Duodenal mucosa (tissue), 2 donors: Measurements from ENCODE around the gene BCAS1.
"Not testable (repeated sequence)": the region's sequence is repeated elsewhere in the genome, so short reads cannot be mapped to it uniquely, and the experiment has no call there.

Experiments used
- H3K27ac ChIP-seq: one replicate; pipeline ENCODE4 v1.7.0; 2013; ENCODE audit warnings: low read depth, low read length
- H3K27me3 ChIP-seq, 2 donors: one replicate each; pipeline ENCODE4 v1.7.0; 2013; ENCODE audit warnings: low read length in 2 of 2, control low read depth in 1 of 2; ENCODE audit not compliant: insufficient read depth in 2 of 2, control insufficient read depth in 1 of 2
- H3K36me3 ChIP-seq, 2 donors: one replicate each; pipeline ENCODE4 v1.7.0; 2013; ENCODE audit warnings: low read length in 2 of 2, control low read depth in 1 of 2; ENCODE audit not compliant: insufficient read depth in 2 of 2, control insufficient read depth in 1 of 2
- H3K4me1 ChIP-seq, 2 donors: one replicate each; pipeline ENCODE4 v1.7.0; 2013; ENCODE audit warnings: low read length in 2 of 2, control low read depth in 1 of 2; ENCODE audit not compliant: insufficient read depth in 2 of 2, control insufficient read depth in 1 of 2
- H3K4me3 ChIP-seq, 2 donors: one replicate each; pipeline ENCODE4 v1.7.0; 2013; ENCODE audit warnings: low read length in 2 of 2, low read depth in 1 of 2
- H3K9ac ChIP-seq, 2 donors: one replicate each; pipeline ENCODE4 v1.7.0; 2013; ENCODE audit warnings: low read length in 2 of 2, low read depth in 1 of 2
- H3K9me3 ChIP-seq, 2 donors: one replicate each; pipeline ENCODE4 v1.7.0; 2013; ENCODE audit warnings: low read length in 2 of 2, control low read depth in 1 of 2; ENCODE audit not compliant: control insufficient read depth in 1 of 2

BCAS1 gene

DNA sequence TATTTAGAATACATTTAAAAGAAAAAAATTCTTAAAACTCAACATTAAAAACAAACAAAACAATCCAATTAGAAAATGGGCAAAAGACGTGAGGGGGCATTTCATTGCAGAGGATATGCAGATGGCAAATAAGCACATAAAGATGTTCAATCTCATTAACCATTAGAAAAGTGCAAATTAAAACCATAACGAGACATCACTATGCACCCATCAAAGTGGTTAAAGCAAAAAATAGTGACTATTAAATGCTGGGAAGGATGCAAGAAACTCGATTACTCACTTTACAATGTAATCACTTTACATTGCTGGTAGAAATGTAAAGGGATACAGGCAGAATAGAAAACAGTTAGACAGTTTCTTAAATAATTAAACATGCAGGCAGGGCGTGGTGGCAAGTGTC lies 59.0 kb downstream of the BCAS1 start:
- Histone ChIP-seq H3K27ac (no peak overlapping the region), H3K9me3 (no peaks in the 10 kb centered on the region), H3K27me3 (no peaks in the 10 kb centered on the region), H3K4me3 (no peak overlapping the region), H3K36me3 (no peaks in the 10 kb centered on the region), H3K9ac (no peak overlapping the region), H3K4me1 (no peaks in the 10 kb centered on the region)

DNA sequence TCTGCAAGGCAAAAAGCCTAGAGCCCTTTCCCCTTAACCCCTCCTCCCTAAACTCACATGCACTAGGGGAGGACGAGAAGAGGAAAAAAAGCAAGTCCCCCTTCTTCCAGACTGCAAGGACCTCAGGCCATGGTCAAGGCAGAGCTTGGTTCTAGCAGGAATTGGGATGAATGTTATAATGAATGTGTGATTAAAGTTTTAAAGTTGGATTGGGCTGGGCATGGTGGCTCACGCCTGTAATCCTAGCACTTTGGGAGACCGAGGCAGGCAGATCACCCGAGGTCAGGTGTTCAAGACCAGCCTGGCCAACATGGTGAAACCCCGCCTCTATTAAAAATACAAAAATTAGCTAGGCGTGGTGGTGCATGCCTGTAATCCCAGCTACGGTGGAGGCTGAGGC lies 64.2 kb downstream of the BCAS1 start:
- not testable (repeated sequence) for H3K27ac ChIP-seq, H3K36me3 ChIP-seq, H3K4me3 ChIP-seq, H3K27me3 ChIP-seq, H3K4me1 ChIP-seq, H3K9ac ChIP-seq
- H3K9me3 ChIP-seq = peaks cover 7 to 11% of the 10 kb centered on the region in 2 donors

DNA sequence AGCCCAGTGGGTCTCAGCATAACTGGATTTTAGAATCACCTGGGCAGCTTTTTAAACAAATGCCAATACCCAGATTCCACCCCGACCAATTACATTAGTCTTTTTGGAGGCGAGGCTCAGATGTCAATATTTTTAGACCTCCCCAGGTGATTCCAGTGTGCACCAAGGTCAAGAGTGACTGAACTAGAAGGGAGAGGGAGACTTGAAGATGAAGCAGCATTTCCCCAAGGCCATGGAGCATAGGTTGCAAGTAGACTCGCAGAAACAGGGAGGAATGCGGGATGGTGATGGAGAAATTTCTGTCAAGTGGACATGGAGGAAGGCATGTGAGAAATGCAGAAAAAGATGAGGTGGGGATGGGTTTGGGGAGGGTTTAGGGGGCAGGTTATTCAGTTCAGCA lies 64.9 kb downstream of the BCAS1 start:
- H3K4me3 ChIP-seq = no peak overlapping the region
- H3K4me1 ChIP-seq = no peaks in the 10 kb centered on the region
- H3K27me3 ChIP-seq = no peaks in the 10 kb centered on the region
- no peak overlapping the region for H3K27ac ChIP-seq
- H3K36me3 ChIP-seq = no peaks in the 10 kb centered on the region
- peaks cover 7 to 12% of the 10 kb centered on the region in 2 donors for H3K9me3 ChIP-seq
- H3K9ac ChIP-seq = no peak overlapping the region

DNA sequence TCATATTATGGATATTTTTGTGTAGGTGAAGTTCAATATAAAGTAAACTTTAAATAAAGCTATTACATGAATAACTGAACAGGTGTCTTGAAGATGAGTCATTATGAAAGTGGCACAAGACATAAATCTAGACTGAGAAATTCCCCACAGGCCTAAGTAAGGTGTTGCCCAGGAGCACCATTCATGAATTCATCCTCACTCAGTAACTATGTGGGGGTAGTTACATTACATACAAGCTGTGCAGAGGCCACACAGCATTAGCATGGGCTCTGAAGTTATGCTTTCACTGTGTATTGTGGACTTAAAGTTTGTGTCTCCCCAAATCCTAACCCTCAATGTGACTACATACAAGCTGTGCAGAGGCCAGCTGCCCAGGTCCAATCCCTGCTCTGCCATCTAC lies 65.9 kb downstream of the BCAS1 start:
- H3K27me3 ChIP-seq = no peaks in the 10 kb centered on the region
- H3K36me3 ChIP-seq = no peaks in the 10 kb centered on the region
- no peak overlapping the region for H3K9ac ChIP-seq
- H3K9me3 ChIP-seq = peaks cover 7 to 12% of the 10 kb centered on the region in 2 donors
- no peak overlapping the region for H3K27ac ChIP-seq
- no peaks in the 10 kb centered on the region for H3K4me1 ChIP-seq
- no peak overlapping the region for H3K4me3 ChIP-seq

DNA sequence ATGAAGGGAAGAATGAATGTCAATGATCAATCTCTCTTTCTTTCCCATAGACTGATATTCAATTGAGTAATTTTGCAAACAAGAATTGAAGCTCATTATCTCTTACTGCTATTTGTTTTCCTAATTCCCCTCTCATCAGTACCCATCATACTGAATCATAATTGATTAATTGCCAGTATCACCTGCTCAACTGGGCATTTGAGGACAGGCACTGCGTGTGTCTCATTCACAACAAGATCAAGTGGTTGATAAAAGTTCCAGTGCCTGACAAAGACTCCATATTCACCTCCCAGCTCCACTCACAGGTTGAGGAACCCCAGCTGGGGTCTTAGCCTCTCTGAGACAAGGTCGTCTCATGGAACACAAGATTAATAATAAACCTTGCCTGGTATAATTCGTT lies 67.7 kb downstream of the BCAS1 start:
- H3K9ac ChIP-seq = no peak overlapping the region
- peaks cover 7 to 12% of the 10 kb centered on the region in 2 donors for H3K9me3 ChIP-seq
- no peak overlapping the region for H3K4me3 ChIP-seq
- no peaks in the 10 kb centered on the region for H3K27me3 ChIP-seq
- no peak overlapping the region for H3K27ac ChIP-seq
- H3K4me1 ChIP-seq = no peaks in the 10 kb centered on the region
- no peaks in the 10 kb centered on the region for H3K36me3 ChIP-seq

DNA sequence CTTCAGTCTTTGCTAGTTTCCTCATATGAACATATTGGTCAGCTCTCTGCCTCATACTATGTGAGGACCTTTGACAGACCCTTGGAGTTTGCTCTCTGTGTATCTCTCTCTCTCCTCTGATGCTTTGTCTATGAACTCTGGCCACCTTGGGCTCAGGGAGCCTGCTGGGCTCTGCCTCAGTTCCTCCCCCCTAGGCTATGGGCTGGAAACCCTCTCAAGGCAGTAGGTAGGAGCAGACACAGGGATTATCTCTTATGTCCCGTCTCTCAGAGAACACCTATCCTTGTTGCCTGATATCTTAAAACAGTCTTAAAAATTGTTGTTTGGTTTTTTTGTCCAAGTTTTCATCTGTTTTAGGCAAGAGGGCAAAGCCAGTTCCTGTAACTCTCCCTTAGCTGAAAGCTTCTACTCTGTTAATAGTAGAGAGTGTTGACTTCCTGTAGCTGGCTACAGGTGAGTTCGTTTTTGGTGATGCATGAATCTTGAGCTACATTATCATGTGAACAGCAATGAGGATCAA lies 68.3 kb downstream of the BCAS1 start:
- H3K27ac ChIP-seq = no peak overlapping the region
- no peaks in the 10 kb centered on the region for H3K27me3 ChIP-seq

DNA sequence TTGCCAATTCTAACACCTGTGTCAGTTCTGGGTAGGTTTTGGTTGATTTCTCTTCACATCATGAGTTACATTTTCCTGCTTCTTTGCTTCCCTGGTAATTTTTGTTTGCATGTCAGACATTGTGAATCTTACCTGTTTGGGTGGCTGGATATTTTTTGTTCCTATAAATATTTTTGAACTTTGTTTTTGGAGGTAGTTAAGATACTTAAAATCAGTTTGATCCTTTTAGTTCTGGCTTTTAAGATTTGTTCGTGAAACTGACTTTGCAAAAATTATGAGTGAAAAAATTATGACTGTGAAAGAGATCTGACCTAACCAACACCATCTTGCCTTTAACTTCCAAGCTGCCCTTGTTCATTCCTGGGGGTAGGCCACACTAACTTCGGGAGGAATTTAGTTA lies 69.5 kb downstream of the BCAS1 start:
- H3K9me3 ChIP-seq = peaks cover 7 to 12% of the 10 kb centered on the region in 2 donors
- no peaks in the 10 kb centered on the region for H3K36me3 ChIP-seq
- H3K27me3 ChIP-seq = no peaks in the 10 kb centered on the region
- no peak overlapping the region for H3K27ac ChIP-seq
- no peaks in the 10 kb centered on the region for H3K4me1 ChIP-seq
- H3K4me3 ChIP-seq = no peak overlapping the region
- H3K9ac ChIP-seq = no peak overlapping the region

More for the DNA sequence above, 68.3 kb downstream of the BCAS1 start:
- Histone ChIP-seq H3K9me3 (peaks cover 7 to 12% of the 10 kb centered on the region in 2 donors), H3K9ac (no peak overlapping the region), H3K4me3 (no peak overlapping the region), H3K36me3 (no peaks in the 10 kb centered on the region), H3K4me1 (no peaks in the 10 kb centered on the region)

DNA sequence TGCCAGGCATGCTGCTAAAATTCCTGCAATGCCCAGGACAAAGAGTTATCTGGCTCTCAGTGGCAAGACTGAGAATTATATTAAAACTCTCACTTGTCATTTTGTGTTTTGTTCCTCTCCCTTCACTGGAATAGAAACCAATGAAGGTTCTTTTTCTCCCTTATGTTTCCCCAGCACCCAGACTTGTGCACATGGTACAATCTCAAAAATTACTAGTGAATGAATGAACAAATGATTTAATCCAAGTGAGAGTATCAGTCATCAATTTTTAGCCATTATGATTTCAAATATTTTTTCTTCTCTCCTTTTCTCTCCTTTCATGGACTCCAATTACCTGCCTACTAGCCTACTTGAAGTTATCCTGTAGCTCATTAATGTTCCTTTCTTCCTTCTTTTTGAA lies 70.1 kb downstream of the BCAS1 start:
- Histone ChIP-seq H3K4me3 (no peak overlapping the region), H3K36me3 (no peaks in the 10 kb centered on the region), H3K27me3 (no peaks in the 10 kb centered on the region), H3K4me1 (no peaks in the 10 kb centered on the region), H3K27ac (no peak overlapping the region), H3K9me3 (peaks cover 7 to 12% of the 10 kb centered on the region in 2 donors), H3K9ac (no peak overlapping the region)

DNA sequence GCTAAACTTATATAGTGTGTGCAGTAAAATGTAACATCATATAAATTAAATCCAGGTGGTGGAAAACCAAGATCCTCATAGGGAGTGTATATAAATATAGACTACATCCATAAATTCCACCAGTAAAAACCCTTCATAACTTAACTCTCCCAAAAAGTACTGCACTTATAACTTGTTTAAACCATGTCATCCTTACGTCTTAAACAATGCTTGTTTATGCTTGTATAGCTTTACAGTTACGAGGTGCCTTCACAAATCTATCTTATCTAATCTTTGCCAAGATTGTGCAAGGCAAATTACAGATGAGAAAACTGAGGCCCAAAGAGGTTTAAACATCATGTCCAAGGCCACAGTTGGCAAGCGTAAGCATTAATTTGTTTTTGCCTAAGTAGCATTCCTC lies 71.3 kb downstream of the BCAS1 start:
- Histone ChIP-seq H3K9ac (no peak overlapping the region), H3K9me3 (peaks cover 7 to 12% of the 10 kb centered on the region in 2 donors), H3K27ac (no peak overlapping the region), H3K4me3 (no peak overlapping the region), H3K36me3 (no peaks in the 10 kb centered on the region), H3K4me1 (no peaks in the 10 kb centered on the region), H3K27me3 (no peaks in the 10 kb centered on the region)

DNA sequence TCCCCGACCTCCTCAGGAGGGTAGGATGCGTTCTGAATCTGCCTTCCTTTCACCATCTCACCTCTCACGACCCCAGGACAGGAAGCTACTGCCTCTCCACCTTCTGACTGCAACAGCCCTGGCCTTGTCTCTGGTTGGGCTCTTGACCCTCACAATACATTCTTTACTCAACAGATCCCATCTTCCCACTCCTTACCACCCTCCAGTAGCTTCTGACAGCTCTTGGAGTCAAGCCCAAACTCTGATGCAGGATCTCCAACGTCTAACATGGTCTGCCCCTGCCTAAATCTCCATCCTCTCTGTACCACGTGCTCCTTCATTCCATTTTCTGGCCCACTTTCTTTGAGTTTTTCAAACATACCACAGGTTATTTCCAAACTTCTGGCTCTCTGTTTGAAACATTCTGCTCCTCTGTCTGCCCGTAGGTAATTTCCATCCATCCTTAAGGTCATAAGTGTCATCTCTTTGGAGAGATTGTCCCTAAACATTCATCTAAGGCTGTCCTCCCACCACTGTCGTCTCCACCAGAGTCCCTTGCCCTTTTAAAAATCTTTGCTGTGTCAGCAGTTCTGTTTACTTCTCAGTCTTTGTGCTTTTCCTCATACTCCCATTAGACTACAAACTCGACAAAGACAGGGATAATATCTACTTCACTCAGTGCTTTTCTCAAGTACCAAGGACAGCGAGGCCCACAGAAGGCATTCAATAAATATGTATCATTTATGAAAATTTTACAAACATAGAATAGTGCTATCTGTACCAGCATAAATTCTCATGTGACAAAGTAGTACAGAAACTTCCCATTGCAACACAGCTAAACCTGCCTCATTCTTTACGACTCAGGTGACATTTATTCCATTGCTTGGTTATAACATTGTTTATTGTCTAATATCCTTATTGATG lies 73.6 kb downstream of the BCAS1 start:
- H3K27me3 ChIP-seq = no peaks in the 10 kb centered on the region
- no peaks in the 10 kb centered on the region for H3K36me3 ChIP-seq
- H3K4me1 ChIP-seq = no peaks in the 10 kb centered on the region
- H3K9ac ChIP-seq = no peak overlapping the region
- H3K27ac ChIP-seq = no peak overlapping the region
- peaks cover 4 to 7% of the 10 kb centered on the region in 2 donors for H3K9me3 ChIP-seq
- no peak overlapping the region for H3K4me3 ChIP-seq
